Measurements from ENCODE around the gene M1AP. TPM values are rescaled to one million over a fixed set of nuclear protein-coding genes. Genes with fewer than 3 reads are reported as not detected.

M1AP gene
- total RNA-seq, 1 experiment from 2014 or later, result 7.6 TPM

GRCh38 chr2:74559912-74560311 lies 88.2 kb downstream of the M1AP start:
- no peaks in the 10 kb centered on the region for H3K9me3 Mint-ChIP-seq
- Histone ChIP-seq H2BK15ac (ENCODE audit: low read depth, low read length) (no peak overlapping the region), H3K27me3 (ENCODE audit: insufficient read depth, low read length) (no peaks in the 10 kb centered on the region; the same call in 1 of the 2 replicates), H4K20me1 (ENCODE audit: control insufficient read depth, insufficient read depth, insufficient read length) (no peaks in the 10 kb centered on the region), H4K8ac (replicated peaks; ENCODE audit: insufficient read length, low read depth, low read length) (no peak overlapping the region), H3K23me2 (ENCODE audit: insufficient read length, low read depth, low read length, poor library complexity, severe bottlenecking) (peaks cover 9% of the 10 kb centered on the region), H3K27ac (ENCODE audit: insufficient read length, low read depth, low read length) (no peak overlapping the region), H3T11ph (ENCODE audit: low read length) (no peak overlapping the region), H3K79me2 (ENCODE audit: insufficient read depth, low read length) (no peaks in the 10 kb centered on the region), H3K18ac (ENCODE audit: insufficient read length, low read depth, low read length) (no peak overlapping the region), H3K9me3 (ENCODE audit: control insufficient read depth, low read depth, low read length) (no peaks in the 10 kb centered on the region), H3K14ac (ENCODE audit: insufficient read depth, low read length) (no peak overlapping the region; the same call in 1 of the 2 replicates), H3K9ac (ENCODE audit: extremely low read depth, insufficient read length, low read length) (no peak overlapping the region), H3K4ac (ENCODE audit: low read depth, low read length) (no peak overlapping the region), H4K91ac (ENCODE audit: insufficient read length, low read depth, low read length) (no peak overlapping the region), H2BK20ac (ENCODE audit: low read depth, low read length, poor library complexity, severe bottlenecking) (no peak overlapping the region), H2BK5ac (ENCODE audit: insufficient read length, low read length) (no peak overlapping the region), H3K4me2 (ENCODE audit: insufficient read depth, insufficient read length, low read length) (peak overlapping the region; percentile 11), H3K79me1 (ENCODE audit: insufficient read depth, low read depth, low read length, poor library complexity, severe bottlenecking) (no peaks in the 10 kb centered on the region), H3K56ac (ENCODE audit: insufficient read length, low read depth, low read length) (no peak overlapping the region), H2BK12ac (ENCODE audit: insufficient read length, low read depth, low read length) (no peak overlapping the region), H2AFZ (ENCODE audit: low read length) (no peak overlapping the region), H2BK120ac (ENCODE audit: low read depth, low read length, poor library complexity, severe bottlenecking) (no peak overlapping the region), H2AK5ac (ENCODE audit: insufficient read length, low read length) (no peak overlapping the region), H3K4me1 (ENCODE audit: insufficient read depth, low read length) (0 out of 2 replicates have a peak, but pooled peaks cover 3% of the 10 kb centered on the region), H3K23ac (ENCODE audit: insufficient read length, low read depth, low read length) (no peak overlapping the region), H4K5ac (ENCODE audit: insufficient read length, low read depth, low read length) (no peak overlapping the region)
- peak overlapping the region in 1 of 2 experiments; percentile 2; a peak in 1 of 5 replicates for H3K4me3 Mint-ChIP-seq
- DNase-seq, result peak; percentile 59
- H3K27ac Mint-ChIP-seq, result peak overlapping the region in 1 of 3 experiments; percentile 83; a peak in 2 of 7 replicates
- peaks cover 36% of the 10 kb centered on the region for H3K27me3 Mint-ChIP-seq (ENCODE audit: low read depth)
- H3K36me3 Mint-ChIP-seq (ENCODE audit: insufficient read depth in 1 of 3, low read depth in 3 of 3), result peaks cover 0 to 16% (median 12%) of the 10 kb centered on the region in 3 experiments; a peak in 4 of 7 replicates
- TF ChIP-seq CTCF (conservative IDR thresholded peaks at IDR 0.05), result no peak
- peaks cover 11 to 17% of the 10 kb centered on the region in 2 experiments for H3K4me1 Mint-ChIP-seq
- no CpG with 5 or more reads among the region's 5 CpGs for WGBS (ENCODE audit: extremely low coverage, insufficient read length, low lambda C conversion rate)
